K562 (cell line): ENCODE measurements around the gene BEST1. TPM values are rescaled to one million over a fixed set of nuclear protein-coding genes. Genes with fewer than 3 reads are reported as not detected.

ENCODE experiments used
- AFF1 ChIP-seq, 2 experiments: fragments of 450-650 bp; IDR thresholded peaks; 2 replicates each; pipeline ENCODE4 v1.6.1; 2018; ENCODE audit warnings: mild to moderate bottlenecking in 2 of 2, low read depth in 1 of 2; ENCODE audit not compliant: partially characterized antibody in 2 of 2
- CBX8 ChIP-seq: fragments of 200-600 bp; sonication (generic); IDR thresholded peaks from 2 replicates; pipeline ENCODE4 v1.6.1; 2012; ENCODE audit warnings: borderline replicate concordance, mixed run types, low read depth, mild to moderate bottlenecking, moderate library complexity, mixed read lengths, low read length, control low read depth, inconsistent platforms; ENCODE audit not compliant: poor library complexity, severe bottlenecking; ENCODE audit errors: extremely low read depth
- CCNT2 ChIP-seq: IDR thresholded peaks from 2 replicates; pipeline ENCODE4 v1.6.1; 2011; ENCODE audit warnings: borderline replicate concordance, low read depth, mild to moderate bottlenecking, moderate library complexity, mixed read lengths, low read length; ENCODE audit not compliant: insufficient read length; ENCODE audit errors: extremely low read depth
- CEBPG ChIP-seq, 3 experiments: fragments of 200-800 bp in 1 of 3; sonication (Bioruptor generic) in 1 of 3; sonication (generic) in 1 of 3; formaldehyde crosslinking in 1 of 3; IDR thresholded peaks in 2 of 3; conservative IDR thresholded peaks in 1 of 3; 2 replicates each; pipeline versions ENCODE4 v1.6.1 to v1.8.0; 2016 to 2022; ENCODE audit warnings: missing compliant biosample characterization in 2 of 3, missing genetic modification characterization in 2 of 3, mild to moderate bottlenecking in 1 of 3, missing genetic modification reagents in 1 of 3
- FOXK1 ChIP-seq: sonication (generic); formaldehyde crosslinking; IDR thresholded peaks from 2 replicates; pipeline ENCODE4 v1.8.0; 2022; ENCODE audit warnings: missing genetic modification reagents, mild to moderate bottlenecking, borderline replicate concordance
- FUS ChIP-seq: fragments of 200-400 bp; formaldehyde crosslinking; optimal IDR thresholded peaks from 2 replicates; pipeline ENCODE3; 2017; ENCODE audit warnings: low read depth, low read length
- IFI16 ChIP-seq: fragments of 250-450 bp; sonication (Bioruptor Pico); IDR thresholded peaks from 2 replicates; pipeline ENCODE4 v2.1.2; 2022; ENCODE audit warnings: mild to moderate bottlenecking, inconsistent platforms
- KAT8 ChIP-seq: fragments of 450-650 bp; IDR thresholded peaks from 2 replicates; pipeline ENCODE4 v1.6.1; 2016; ENCODE audit warnings: low read depth, mild to moderate bottlenecking
- PRPF4 ChIP-seq: fragments of 200-400 bp; formaldehyde crosslinking; IDR thresholded peaks from one replicate; pipeline ENCODE4 v1.6.1; 2017; ENCODE audit warnings: low read length, low read depth, mild to moderate bottlenecking; ENCODE audit not compliant: insufficient read depth, poor library complexity, severe bottlenecking
- PYGO2 ChIP-seq: fragments of 450-650 bp; IDR thresholded peaks from 2 replicates; pipeline ENCODE4 v1.6.1; 2016; ENCODE audit warnings: mild to moderate bottlenecking, missing genetic modification characterization, moderate library complexity, missing compliant biosample characterization
- RAD21 ChIP-seq, 2 experiments: fragments of 250-450 bp in 1 of 2; fragments of 450-650 bp in 1 of 2; sonication (Bioruptor Pico) in 1 of 2; formaldehyde crosslinking in 1 of 2; IDR thresholded peaks in 1 of 2; conservative IDR thresholded peaks in 1 of 2; 2 replicates each; pipeline versions ENCODE4 v1.4.0 to v1.8.0; 2020 to 2022; ENCODE audit warnings: mild to moderate bottlenecking in 2 of 2, moderate library complexity in 1 of 2
- RNF2 ChIP-seq: sonication (generic); IDR thresholded peaks from 2 replicates; pipeline ENCODE4 v1.6.1; 2016
- SMARCA4 ChIP-seq: fragments of 450-650 bp; IDR thresholded peaks from 2 replicates; pipeline ENCODE4 v1.6.1; 2016
- SMC3 ChIP-seq: conservative IDR thresholded peaks from 2 replicates; pipeline ENCODE4 v1.6.1; 2011; ENCODE audit warnings: low read depth, low read length, improper control_type of control experiment; ENCODE audit not compliant: insufficient read depth
- TCF7 ChIP-seq: sonication (generic); IDR thresholded peaks from 2 replicates; pipeline ENCODE4 v1.6.1; 2016; ENCODE audit warnings: antibody characterized with exemption, borderline replicate concordance
- TGIF2 ChIP-seq: sonication (generic); formaldehyde crosslinking; IDR thresholded peaks from 2 replicates; pipeline ENCODE4 v1.8.1; 2022; ENCODE audit warnings: mild to moderate bottlenecking, missing genetic modification reagents, moderate library complexity
- ZNF384 ChIP-seq: IDR thresholded peaks from 2 replicates; pipeline ENCODE4 v1.6.1; 2012; ENCODE audit warnings: low read depth, low read length, improper control_type of control experiment
- ZNF77 ChIP-seq: fragments of 250-450 bp; sonication (Bioruptor Pico); IDR thresholded peaks from 2 replicates; pipeline ENCODE4 v1.5.0; 2020
- ZNF778 ChIP-seq: fragments of 450-650 bp; formaldehyde crosslinking; IDR thresholded peaks from 2 replicates; pipeline ENCODE4 v1.4.0; 2020; ENCODE audit warnings: mild to moderate bottlenecking, moderate library complexity
- polyA plus RNA-seq, 8 experiments: library from polyadenylated mRNA; depleted of rRNA in 4 of 8; stranded (reverse) in 5 of 8; unstranded in 3 of 8; fragments of >200 nt; fragmentation: Nextera tagmentation in 2 of 8; fragmentation: Illumina TruSeq in 1 of 8; extraction: Ambion mirVana in 2 of 8; extraction: Trizol in 1 of 8; gene quantifications; 2 replicates each; pipeline versions ENCODE4 v1.2.1 to v1.2.3, GENCODE V29; 2011 to 2014; ENCODE audit warnings: inconsistent platforms in 1 of 8, missing spikeins in 1 of 8
- total RNA-seq, 7 experiments: library from RNA; depleted of rRNA in 6 of 7; stranded (reverse); fragments of >200 nt in 6 of 7; fragmentation: Illumina TruSeq in 2 of 7; extraction: Trizol in 2 of 7; gene quantifications; 2 replicates each; pipeline versions ENCODE4 v1.2.1 to v1.2.3, GENCODE V29; 2011 to 2021; ENCODE audit warnings: low replicate concordance in 1 of 7
- TF ChIP-seq, protein P1 (sequence below): fragments of 250-450 bp; sonication (Bioruptor Pico); IDR thresholded peaks from 2 replicates; pipeline ENCODE4 v1.4.0; 2020
- TF ChIP-seq, protein P2 (sequence below): fragments of 250-450 bp; sonication (Bioruptor Pico); IDR thresholded peaks from 2 replicates; pipeline ENCODE4 v1.5.1; 2021; ENCODE audit warnings: mild to moderate bottlenecking

The BEST1 gene
- total and polyA plus RNA-seq, 9 of the 15 experiments (the other 6 are each of a cell fraction or from before 2014, with no cell fraction given) = 0.07 to 1.3 (median 0.40) TPM

GRCh38 chr11:61947486-61948210, 2.5 kb upstream of the BEST1 start (continued):
- TF ChIP-seq ZNF778 (CRISPR knock-in tag) (no peak), KAT8 (no peak), RNF2 (no peak), TGIF2 (CRISPR knock-in tag) (no peak), TCF7 (no peak), FOXK1 (CRISPR knock-in tag) (no peak), ZNF77 (CRISPR knock-in tag) (no peak), AFF1 (IDR thresholded peaks at IDR 0.05; ENCODE audit: low read depth in 1 of 2, partially characterized antibody in 2 of 2) (no peak), PRPF4 (no peak), RAD21 (CRISPR knock-in tag; conservative IDR thresholded peaks at IDR 0.05 in 1 of 2, IDR thresholded peaks at IDR 0.05 in 1 of 2) (peak; percentile 99), FUS (no peak), CBX8 (no peak), SMARCA4 (no peak), SMC3 (peak; percentile 100), CCNT2 (no peak), IFI16 (CRISPR knock-in tag) (no peak), PYGO2 (tag) (no peak), ZNF384 (peak; percentile 38; the same call in 1 of the 2 replicates), CEBPG (CRISPR knock-in tag; IDR thresholded peaks at IDR 0.05) (no peak), CEBPG (tag; conservative IDR thresholded peaks at IDR 0.05 in 1 of 2, IDR thresholded peaks at IDR 0.05 in 1 of 2) (no peak)
- TF ChIP-seq, protein P1, sequence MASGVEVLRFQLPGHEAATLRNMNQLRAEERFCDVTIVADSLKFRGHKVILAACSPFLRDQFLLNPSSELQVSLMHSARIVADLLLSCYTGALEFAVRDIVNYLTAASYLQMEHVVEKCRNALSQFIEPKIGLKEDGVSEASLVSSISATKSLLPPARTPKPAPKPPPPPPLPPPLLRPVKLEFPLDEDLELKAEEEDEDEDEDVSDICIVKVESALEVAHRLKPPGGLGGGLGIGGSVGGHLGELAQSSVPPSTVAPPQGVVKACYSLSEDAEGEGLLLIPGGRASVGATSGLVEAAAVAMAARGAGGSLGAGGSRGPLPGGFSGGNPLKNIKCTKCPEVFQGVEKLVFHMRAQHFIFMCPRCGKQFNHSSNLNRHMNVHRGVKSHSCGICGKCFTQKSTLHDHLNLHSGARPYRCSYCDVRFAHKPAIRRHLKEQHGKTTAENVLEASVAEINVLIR (CRISPR knock-in tag) = no peak
- TF ChIP-seq, protein P2, sequence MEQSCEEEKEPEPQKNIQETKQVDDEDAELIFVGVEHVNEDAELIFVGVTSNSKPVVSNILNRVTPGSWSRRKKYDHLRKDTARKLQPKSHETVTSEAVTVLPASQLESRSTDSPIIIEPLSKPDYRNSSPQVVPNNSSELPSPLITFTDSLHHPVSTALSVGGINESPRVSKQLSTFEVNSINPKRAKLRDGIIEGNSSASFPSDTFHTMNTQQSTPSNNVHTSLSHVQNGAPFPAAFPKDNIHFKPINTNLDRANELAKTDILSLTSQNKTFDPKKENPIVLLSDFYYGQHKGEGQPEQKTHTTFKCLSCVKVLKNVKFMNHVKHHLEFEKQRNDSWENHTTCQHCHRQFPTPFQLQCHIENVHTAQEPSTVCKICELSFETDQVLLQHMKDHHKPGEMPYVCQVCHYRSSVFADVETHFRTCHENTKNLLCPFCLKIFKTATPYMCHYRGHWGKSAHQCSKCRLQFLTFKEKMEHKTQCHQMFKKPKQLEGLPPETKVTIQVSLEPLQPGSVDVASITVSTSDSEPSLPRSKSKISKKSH = no peak
